Ovary (tissue), 3 donors: ENCODE results near the gene TRPT1.

Experiments used
- CTCF ChIP-seq, 3 donors: fragments of 450-650 bp in 2 of 3; fragments of 200-600 bp in 1 of 3; IDR thresholded peaks; one replicate each; pipeline versions ENCODE4 v1.5.1 to v1.8.0; 2016 to 2022; ENCODE audit warnings: antibody characterized with exemption in 3 of 3, mild to moderate bottlenecking in 1 of 3
- EP300 ChIP-seq: sonication (generic); formaldehyde crosslinking; IDR thresholded peaks from one replicate; pipeline ENCODE4 v1.6.1; 2017; ENCODE audit warnings: antibody characterized with exemption
- POLR2A ChIP-seq: fragments of 450-650 bp; IDR thresholded peaks from one replicate; pipeline ENCODE4 v1.6.1; 2017; ENCODE audit warnings: antibody characterized with exemption, mild to moderate bottlenecking, moderate library complexity
- donor health status: DM: no; HTN: no; CAD: no.

GRCh38 chr11:64249038-64249437 is 23.1 kb upstream of the TRPT1 start:
- TF ChIP-seq CTCF (IDR thresholded peaks at IDR 0.05): no peak
- no peak for TF ChIP-seq POLR2A
- no peak for TF ChIP-seq EP300
